MG63 (cell line): ENCODE measurements around the gene BTBD16. TPM values are rescaled to one million over a fixed set of nuclear protein-coding genes. Genes with fewer than 3 reads are reported as not detected.

Experiments
- DNase-seq: peaks from one replicate; pipeline ENCODE4 v3.0.0-alpha.2; 2020
- H3K27me3 ChIP-seq: fragments of 250-450 bp; sonication (Bioruptor Pico); 2 replicates; pipeline ENCODE4 v1.5.1; 2020; ENCODE audit warnings: mild to moderate bottlenecking, moderate library complexity
- H3K36me3 ChIP-seq: fragments of 250-450 bp; sonication (Bioruptor Pico); 2 replicates; pipeline ENCODE4 v1.5.1; 2020; ENCODE audit warnings: mild to moderate bottlenecking, moderate library complexity
- H3K4me3 ChIP-seq: fragments of 250-450 bp; sonication (Bioruptor Pico); 2 replicates; pipeline ENCODE4 v1.5.1; 2020; ENCODE audit warnings: mild to moderate bottlenecking, moderate library complexity
- H3K9me3 ChIP-seq: fragments of 250-450 bp; sonication (Bioruptor Pico); 2 replicates; pipeline ENCODE4 v1.5.1; 2020; ENCODE audit warnings: mild to moderate bottlenecking, moderate library complexity
- total RNA-seq: library from RNA; depleted of rRNA; stranded (reverse); fragments of >200 nt; shearing (Covaris generic); gene quantifications from 2 replicates; pipeline ENCODE4 v1.2.3, GENCODE V29; 2014; ENCODE audit warnings: low replicate concordance

Gene BTBD16
- total RNA-seq, 1 experiment from 2014 or later: not detected

DNA sequence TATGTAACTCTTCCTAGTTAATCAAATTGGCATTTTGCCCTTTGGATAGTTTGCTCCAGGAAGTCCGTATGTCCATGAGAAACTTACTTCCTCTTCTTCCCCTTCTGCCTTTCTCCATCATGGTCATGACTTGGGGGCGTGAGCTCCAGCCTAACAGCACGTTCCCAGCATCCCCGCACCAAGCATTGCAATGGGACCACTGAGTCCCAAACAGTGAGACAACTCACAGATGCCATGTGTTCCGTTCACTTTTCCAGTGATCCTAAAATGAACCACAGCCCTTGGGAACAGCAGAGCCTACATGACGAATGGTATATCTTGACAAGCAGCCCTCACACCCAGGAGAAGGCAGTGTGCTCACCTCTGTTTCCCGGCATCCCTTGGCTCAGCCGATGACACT lies 10.7 kb downstream of the BTBD16 start:
- Histone ChIP-seq H3K4me3 (no peak overlapping the region), H3K9me3 (no peaks in the 10 kb centered on the region)
- no peak for DNase-seq

GRCh38 chr10:122282253-122282671 lies 11.2 kb downstream of the BTBD16 start:
- Histone ChIP-seq H3K27me3 (no peaks in the 10 kb centered on the region), H3K4me3 (no peak overlapping the region), H3K9me3 (no peaks in the 10 kb centered on the region), H3K36me3 (no peaks in the 10 kb centered on the region)
- peak; percentile 84 for DNase-seq

More for the DNA sequence above, 10.7 kb downstream of the BTBD16 start:
- no peaks in the 10 kb centered on the region for H3K27me3 ChIP-seq
- no peaks in the 10 kb centered on the region for H3K36me3 ChIP-seq

DNA sequence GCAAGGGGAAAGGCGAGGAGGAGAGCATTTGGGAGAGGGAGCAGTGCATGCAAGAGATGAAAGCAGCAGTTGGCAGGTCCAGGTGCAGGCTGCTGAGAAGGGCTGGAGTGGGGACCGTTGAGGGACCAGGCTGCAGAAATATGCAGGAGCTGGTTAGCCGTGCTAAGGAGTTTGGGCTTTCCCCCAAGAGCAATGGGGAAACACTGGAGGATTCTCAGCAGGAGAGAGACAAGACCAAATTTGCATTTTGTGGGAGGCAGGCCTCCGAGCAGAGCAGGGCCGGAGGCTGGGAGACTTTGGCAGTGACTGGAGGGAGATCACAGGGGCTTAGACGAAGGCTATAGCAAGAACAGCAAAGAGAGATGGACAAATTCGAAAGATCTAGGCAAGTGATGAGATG lies 11.8 kb downstream of the BTBD16 start:
- H3K36me3 ChIP-seq: no peaks in the 10 kb centered on the region
- DNase-seq: no peak
- no peak overlapping the region for H3K4me3 ChIP-seq
- no peaks in the 10 kb centered on the region for H3K27me3 ChIP-seq
- no peaks in the 10 kb centered on the region for H3K9me3 ChIP-seq

- Histone ChIP-seq H3K4me3 (no peak overlapping the region), H3K27me3 (no peaks in the 10 kb centered on the region), H3K9me3 (no peaks in the 10 kb centered on the region), H3K36me3 (no peaks in the 10 kb centered on the region)
- DNase-seq: no peak
Measured at GRCh38 chr10:122285506-122286444, 14.7 kb downstream of the BTBD16 start.

DNA sequence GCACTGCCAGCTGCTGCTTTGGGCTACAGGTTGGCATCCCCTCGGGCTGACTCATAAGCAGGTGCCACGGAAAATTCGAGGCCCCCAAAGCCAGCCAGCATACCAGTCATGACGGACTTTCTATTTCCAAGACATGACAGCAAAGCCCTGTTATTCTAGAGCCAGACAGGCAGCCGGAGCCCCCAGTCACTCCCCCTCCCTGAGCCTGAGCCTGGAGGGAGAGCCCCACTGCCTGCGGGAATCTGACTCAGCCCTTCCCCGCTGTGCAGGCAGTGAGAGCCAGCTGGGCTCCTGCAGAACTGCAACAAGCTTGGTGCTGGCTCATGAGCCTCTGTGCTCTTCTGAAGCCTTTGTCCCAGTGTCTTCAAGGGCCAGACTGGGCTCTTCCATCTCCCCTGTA lies 15.8 kb downstream of the BTBD16 start:
- peak; percentile 94 for DNase-seq
- no peak overlapping the region for H3K4me3 ChIP-seq
- H3K27me3 ChIP-seq: no peaks in the 10 kb centered on the region

DNA sequence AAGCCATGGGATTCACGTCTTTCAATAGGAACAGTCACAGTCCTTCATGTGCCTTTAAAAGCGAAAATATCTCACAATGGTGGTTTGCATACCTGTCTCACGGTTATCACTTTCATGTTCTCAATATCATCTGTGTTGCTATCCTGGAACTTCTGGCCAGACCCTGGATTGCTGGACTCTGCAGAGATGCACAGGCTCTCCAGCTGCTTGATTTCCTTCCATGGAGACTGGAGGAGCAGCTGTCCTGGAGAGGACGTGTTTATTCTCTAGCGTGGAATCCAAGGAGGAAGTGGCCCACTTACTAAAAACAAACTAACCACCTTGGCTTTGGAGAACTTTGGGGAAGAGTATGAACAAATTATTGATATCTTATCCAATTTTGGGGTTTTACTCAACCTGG lies 16.5 kb downstream of the BTBD16 start:
- H3K9me3 ChIP-seq: no peaks in the 10 kb centered on the region

More for the DNA sequence above, 15.8 kb downstream of the BTBD16 start:
- Histone ChIP-seq H3K9me3 (no peaks in the 10 kb centered on the region), H3K36me3 (no peaks in the 10 kb centered on the region)

GRCh38 chr10:122288262-122288661 lies 17.2 kb downstream of the BTBD16 start:
- Histone ChIP-seq H3K27me3 (no peaks in the 10 kb centered on the region), H3K9me3 (no peaks in the 10 kb centered on the region), H3K36me3 (no peaks in the 10 kb centered on the region), H3K4me3 (no peak overlapping the region)
- DNase-seq: no peak

More for the DNA sequence above, 16.5 kb downstream of the BTBD16 start:
- H3K36me3 ChIP-seq: no peaks in the 10 kb centered on the region
- H3K27me3 ChIP-seq: no peaks in the 10 kb centered on the region
- DNase-seq: no peak
- no peak overlapping the region for H3K4me3 ChIP-seq

DNA sequence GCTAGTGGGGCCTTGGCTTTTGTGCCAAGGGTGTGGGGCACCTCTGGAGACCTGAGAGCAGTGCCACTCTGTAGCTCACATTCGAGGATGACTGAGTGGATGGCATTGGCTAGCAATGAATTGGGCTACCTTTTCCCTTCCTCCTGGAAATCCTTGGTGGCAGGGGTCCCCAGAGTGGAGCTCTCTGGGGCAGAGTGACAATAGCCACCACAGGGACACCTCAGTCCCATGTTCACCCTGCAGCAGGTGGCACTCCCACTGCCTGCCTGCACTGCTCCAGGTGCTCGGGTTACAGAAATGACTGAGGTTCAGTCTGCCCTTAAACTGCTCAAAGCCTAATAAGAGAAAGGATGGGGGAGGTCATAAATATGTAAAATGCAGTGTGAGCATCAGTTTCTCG lies 17.8 kb downstream of the BTBD16 start:
- Histone ChIP-seq H3K9me3 (no peaks in the 10 kb centered on the region), H3K4me3 (no peak overlapping the region), H3K27me3 (no peaks in the 10 kb centered on the region), H3K36me3 (no peaks in the 10 kb centered on the region)
- no peak for DNase-seq

DNA sequence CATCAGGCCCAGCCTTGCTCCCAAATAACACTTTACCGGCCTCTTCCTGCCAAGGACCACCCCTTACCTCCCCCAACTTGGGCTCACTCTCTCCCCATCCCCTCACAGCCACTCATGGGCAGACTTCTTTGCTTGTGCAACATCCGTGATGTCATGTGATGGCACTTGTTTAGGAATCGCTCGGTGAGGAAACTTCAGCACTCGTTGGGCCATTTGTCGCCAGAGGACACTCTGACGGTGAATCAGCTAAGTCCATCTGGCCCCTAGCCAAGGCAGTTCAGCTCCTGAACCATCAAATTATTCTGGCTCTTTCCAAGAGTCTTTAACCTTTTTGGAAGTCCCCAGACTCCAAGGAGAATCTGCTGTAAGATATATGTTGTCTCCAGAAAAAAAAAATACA lies 19.2 kb downstream of the BTBD16 start:
- Histone ChIP-seq H3K9me3 (no peaks in the 10 kb centered on the region), H3K36me3 (no peaks in the 10 kb centered on the region), H3K4me3 (no peak overlapping the region), H3K27me3 (no peaks in the 10 kb centered on the region)
- DNase-seq: no peak

GRCh38 chr10:122290833-122291532 lies 19.9 kb downstream of the BTBD16 start:
- no peak for DNase-seq
- no peaks in the 10 kb centered on the region for H3K36me3 ChIP-seq

DNA sequence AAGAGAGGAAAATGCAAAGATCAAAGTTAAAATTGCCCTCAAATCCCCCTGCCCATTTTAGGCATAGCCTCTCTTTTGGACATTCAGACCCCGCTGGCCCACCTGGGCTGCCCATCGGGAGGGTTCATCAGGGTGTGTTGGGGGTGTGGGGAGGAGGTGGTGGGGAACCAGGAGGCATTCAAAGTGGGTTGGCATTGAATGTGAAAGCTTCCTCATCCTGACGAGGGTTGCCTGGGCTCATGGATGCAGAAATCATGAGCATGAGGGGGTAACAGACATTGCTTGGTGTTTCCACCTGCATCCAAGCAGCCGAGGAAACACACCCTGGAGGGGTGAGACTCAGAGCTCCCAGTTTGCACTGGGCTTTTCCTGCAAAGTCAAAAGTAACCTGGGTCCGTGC lies 20.6 kb downstream of the BTBD16 start:
- no peak overlapping the region for H3K4me3 ChIP-seq
- no peaks in the 10 kb centered on the region for H3K36me3 ChIP-seq
- no peaks in the 10 kb centered on the region for H3K27me3 ChIP-seq
- DNase-seq: no peak
- H3K9me3 ChIP-seq: no peaks in the 10 kb centered on the region

More at GRCh38 chr10:122290833-122291532, 19.9 kb downstream of the BTBD16 start:
- H3K27me3 ChIP-seq: no peaks in the 10 kb centered on the region
- no peak overlapping the region for H3K4me3 ChIP-seq
- H3K9me3 ChIP-seq: no peaks in the 10 kb centered on the region

DNA sequence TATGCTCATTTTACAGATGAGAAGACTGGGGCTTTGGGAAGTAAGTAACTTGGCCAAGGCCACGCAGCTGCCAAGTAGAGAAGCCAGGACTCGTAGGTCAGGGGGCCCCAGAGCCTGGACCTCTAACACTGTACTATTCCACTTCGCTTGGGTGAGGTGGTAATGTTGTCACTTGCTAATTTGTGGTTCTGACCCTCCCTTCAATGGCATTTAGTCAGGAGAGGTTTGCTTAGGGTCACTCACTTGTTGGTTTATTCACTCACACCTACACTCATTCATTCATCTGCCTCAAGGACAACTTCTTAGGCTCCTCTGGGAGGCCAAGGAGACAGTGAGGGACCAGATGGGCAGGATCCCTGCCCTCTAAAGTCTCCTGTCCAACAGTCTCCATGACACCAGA lies 21.3 kb downstream of the BTBD16 start:
- DNase-seq: no peak
- Histone ChIP-seq H3K9me3 (no peaks in the 10 kb centered on the region), H3K27me3 (no peaks in the 10 kb centered on the region), H3K36me3 (no peaks in the 10 kb centered on the region), H3K4me3 (no peak overlapping the region)

DNA sequence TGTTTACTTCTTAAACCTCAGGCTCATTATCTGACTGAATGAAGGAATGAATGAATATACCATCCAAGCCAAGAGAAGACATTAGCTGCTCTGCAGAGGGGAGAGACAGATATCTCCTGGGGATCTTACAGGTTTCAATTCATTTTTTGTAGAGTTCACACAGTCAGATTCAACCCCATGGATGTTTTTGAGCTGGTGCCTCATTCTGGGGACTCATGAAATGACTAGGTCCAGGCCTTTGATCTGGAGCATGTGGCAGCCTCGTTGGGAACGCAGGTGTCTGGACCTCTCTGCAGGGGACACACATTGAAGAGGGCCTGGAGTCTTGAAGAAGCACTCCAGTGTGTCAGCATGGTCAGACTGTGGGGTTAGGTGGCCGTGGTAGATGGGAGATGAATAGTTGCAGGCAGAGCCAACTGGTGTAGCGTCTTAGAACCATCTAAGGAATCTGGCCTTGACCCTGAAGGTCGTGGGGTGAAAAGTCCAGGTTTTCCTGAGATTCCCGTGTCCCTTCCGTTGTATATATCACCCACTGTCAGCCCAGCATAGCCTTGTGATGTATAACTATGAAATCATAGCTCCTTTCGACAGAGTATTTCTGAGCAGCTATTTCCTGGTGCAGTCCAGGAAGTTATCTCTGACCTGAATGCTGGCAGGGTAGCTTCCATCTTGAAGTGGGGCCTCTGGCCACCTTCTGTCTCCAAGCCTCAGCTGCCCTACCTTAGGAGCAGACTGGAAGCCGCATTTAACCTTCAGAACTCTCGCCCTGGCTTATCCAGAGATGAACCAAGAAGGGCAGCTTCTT lies 22.3 kb downstream of the BTBD16 start:
- no peaks in the 10 kb centered on the region for H3K27me3 ChIP-seq
- DNase-seq: no peak
- H3K4me3 ChIP-seq: no peak overlapping the region
- H3K9me3 ChIP-seq: no peaks in the 10 kb centered on the region
- no peaks in the 10 kb centered on the region for H3K36me3 ChIP-seq

GRCh38 chr10:122293961-122294380 lies 22.9 kb downstream of the BTBD16 start:
- Histone ChIP-seq H3K27me3 (no peaks in the 10 kb centered on the region), H3K9me3 (no peaks in the 10 kb centered on the region), H3K4me3 (no peak overlapping the region), H3K36me3 (no peaks in the 10 kb centered on the region)
- DNase-seq: no peak

DNA sequence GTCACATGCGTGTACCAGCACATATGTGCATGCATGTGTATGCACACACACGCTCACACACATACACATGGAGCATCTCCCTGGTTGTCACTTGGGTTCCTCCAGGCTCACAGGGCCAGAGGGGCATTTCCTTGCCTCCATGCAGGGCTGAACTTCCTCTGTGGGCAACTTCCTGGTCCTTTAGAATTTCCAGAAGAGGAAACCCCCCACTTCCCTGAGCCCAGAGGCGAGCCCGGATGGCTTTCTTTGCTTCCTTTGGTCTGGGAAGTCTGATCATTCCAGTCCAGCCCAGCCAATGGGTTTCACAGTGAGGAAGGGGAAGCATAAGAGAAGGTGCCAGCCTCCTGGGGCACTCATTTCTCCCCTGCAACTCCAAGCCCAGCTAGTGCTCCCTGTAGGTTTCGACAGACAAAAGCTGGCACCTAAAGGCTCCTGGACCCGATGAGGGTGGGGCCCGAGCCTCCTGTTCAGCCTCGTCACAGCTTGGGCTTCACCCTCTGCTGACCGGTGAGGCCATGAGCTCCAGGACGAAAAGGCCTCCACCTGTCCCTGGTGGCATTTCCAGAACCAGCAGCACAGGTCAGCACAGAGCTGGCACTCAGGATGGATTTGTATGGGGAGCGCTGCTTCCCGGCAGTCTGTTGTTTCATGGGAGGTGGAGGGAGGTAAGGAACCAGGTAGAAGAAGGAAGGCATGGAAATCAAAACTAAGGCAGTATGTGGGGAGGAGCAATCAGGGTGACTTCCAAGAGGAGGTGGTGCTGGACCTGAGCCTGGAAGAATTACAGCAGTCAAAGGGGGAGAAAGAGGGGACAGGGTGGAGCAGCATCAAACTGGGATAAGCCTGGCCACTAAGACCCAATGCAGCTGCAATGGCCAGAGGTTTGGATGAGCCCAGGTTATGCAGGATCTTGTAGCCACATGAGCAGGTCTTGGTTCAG lies 23.7 kb downstream of the BTBD16 start:
- H3K27me3 ChIP-seq: no peaks in the 10 kb centered on the region
- no peaks in the 10 kb centered on the region for H3K9me3 ChIP-seq
- no peaks in the 10 kb centered on the region for H3K36me3 ChIP-seq
- H3K4me3 ChIP-seq: no peak overlapping the region
- DNase-seq: no peak

GRCh38 chr10:122295451-122295809 lies 24.3 kb downstream of the BTBD16 start:
- H3K9me3 ChIP-seq: no peaks in the 10 kb centered on the region
- H3K27me3 ChIP-seq: no peaks in the 10 kb centered on the region
- no peak overlapping the region for H3K4me3 ChIP-seq
- no peaks in the 10 kb centered on the region for H3K36me3 ChIP-seq
- DNase-seq: no peak
